SK-N-SH (cell line): ENCODE data around the gene POP7. TPM values are rescaled to one million over a fixed set of nuclear protein-coding genes. Genes with fewer than 3 reads are reported as not detected.

ENCODE experiments used
- CTCF ChIA-PET: fragments of 300-600, 350-600 bp; formaldehyde crosslinking; extraction: SDS; loops from one replicate; lab custom pipeline; 2021; lab: Yijun Ruan, JAX
- POLR2A ChIA-PET: fragments of 350-600 bp; sonication (Branson Sonifier 250); formaldehyde crosslinking; extraction: SDS; loops from one replicate; lab custom pipeline; 2020; ENCODE audit warnings: antibody characterized with exemption, inconsistent platforms; lab: Yijun Ruan, JAX
- DNase-seq: peaks from one replicate; pipeline ENCODE4 v3.0.0; 2012
- H2AFZ ChIP-seq: fragments of 200-600 bp; sonication (generic); 2 replicates; pipeline ENCODE4 v1.8.1; 2016; ENCODE audit warnings: antibody characterized with exemption, mild to moderate bottlenecking, low read depth
- H3F3A ChIP-seq: fragments of 200-600 bp; sonication (generic); replicated peaks from 2 replicates; pipeline ENCODE3; 2016; ENCODE audit warnings: antibody characterized with exemption, mild to moderate bottlenecking; ENCODE audit not compliant: insufficient read depth
- H3K27ac ChIP-seq, 2 experiments: fragments of 200-500 bp in 1 of 2; fragments of 200-600 bp in 1 of 2; sonication (Bioruptor generic) in 1 of 2; sonication (generic), shearing (Covaris generic) in 1 of 2; 2 replicates each; pipeline versions ENCODE4 v1.5.1 to v1.6.1; 2014 to 2016; ENCODE audit warnings: low read depth in 2 of 2, inconsistent platforms in 1 of 2, low read length in 1 of 2, mild to moderate bottlenecking in 1 of 2, mixed read lengths in 1 of 2
- H3K27me3 ChIP-seq: fragments of 200-600 bp; sonication (generic), shearing (Covaris generic); 2 replicates; pipeline ENCODE4 v1.6.1; 2016; ENCODE audit warnings: mixed run types; ENCODE audit not compliant: insufficient read depth
- H3K36me3 ChIP-seq, 2 experiments: fragments of 200-500 bp in 1 of 2; fragments of 200-600 bp in 1 of 2; sonication (Bioruptor generic) in 1 of 2; sonication (generic) in 1 of 2; replicated peaks in 1 of 2; 2 replicates each; pipeline versions ENCODE3 to v1.5.1; 2014 to 2016; ENCODE audit warnings: low read length in 1 of 2, mild to moderate bottlenecking in 1 of 2; ENCODE audit not compliant: insufficient read depth in 2 of 2, control insufficient read depth in 1 of 2
- H3K4me1 ChIP-seq, 2 experiments: fragments of 200-500 bp in 1 of 2; fragments of 200-600 bp in 1 of 2; sonication (Bioruptor generic) in 1 of 2; sonication (generic), shearing (Covaris generic) in 1 of 2; 2 replicates each; pipeline versions ENCODE4 v1.5.1 to v1.6.1; 2014 to 2016; ENCODE audit warnings: low read depth in 1 of 2, low read length in 1 of 2, mixed run types in 1 of 2; ENCODE audit not compliant: insufficient read depth in 2 of 2, control insufficient read depth in 1 of 2
- H3K4me2 ChIP-seq: fragments of 200-600 bp; sonication (generic), shearing (Covaris generic); 2 replicates; pipeline ENCODE4 v1.6.1; 2017; ENCODE audit warnings: mixed run types
- H3K4me3 ChIP-seq, 2 experiments: fragments of 200-500 bp in 1 of 2; fragments of 200-600 bp in 1 of 2; sonication (Bioruptor generic) in 1 of 2; sonication (generic), shearing (Covaris generic) in 1 of 2; 2 replicates each; pipeline versions ENCODE4 v1.5.1 to v1.8.1; 2014 to 2016; ENCODE audit warnings: low read depth in 2 of 2, inconsistent platforms in 1 of 2, low read length in 1 of 2, mild to moderate bottlenecking in 1 of 2, mixed read lengths in 1 of 2, moderate library complexity in 1 of 2
- H3K79me2 ChIP-seq: fragments of 200-600 bp; sonication (generic); 2 replicates; pipeline ENCODE4 v1.8.1; 2017; ENCODE audit warnings: mild to moderate bottlenecking; ENCODE audit not compliant: insufficient read depth
- H3K9ac ChIP-seq: fragments of 200-600 bp; sonication (generic); 2 replicates; pipeline ENCODE4 v1.6.1; 2017; ENCODE audit warnings: mixed run types
- H3K9me2 ChIP-seq: fragments of 200-600 bp; sonication (generic); 2 replicates; pipeline ENCODE4 v1.6.1; 2017; ENCODE audit warnings: mixed run types
- H3K9me3 ChIP-seq: fragments of 200-600 bp; sonication (generic); 2 replicates; pipeline ENCODE4 v1.6.1; 2017; ENCODE audit warnings: mixed run types, mild to moderate bottlenecking, moderate library complexity
- H4K20me1 ChIP-seq: fragments of 200-600 bp; sonication (generic); 2 replicates; pipeline ENCODE4 v1.6.1; 2017; ENCODE audit warnings: mild to moderate bottlenecking, mixed run types; ENCODE audit not compliant: insufficient read depth
- CHD2 ChIP-seq: fragments of 150-350 bp; IDR thresholded peaks from 2 replicates; pipeline ENCODE4 v1.6.1; 2018; ENCODE audit warnings: low read length; ENCODE audit not compliant: partially characterized antibody
- FOXJ3 ChIP-seq: sonication (generic); formaldehyde crosslinking; IDR thresholded peaks from 2 replicates; pipeline ENCODE4 v1.5.1; 2020; ENCODE audit warnings: mild to moderate bottlenecking, missing genetic modification reagents
- GATA2 ChIP-seq: sonication (generic); formaldehyde crosslinking; IDR thresholded peaks from 2 replicates; pipeline ENCODE4 v1.5.0; 2020; ENCODE audit warnings: mild to moderate bottlenecking, missing genetic modification reagents
- NFIC ChIP-seq: IDR thresholded peaks from 2 replicates; pipeline ENCODE4 v1.4.0; 2012; ENCODE audit warnings: borderline replicate concordance
- NRF1 ChIP-seq: IDR thresholded peaks from 2 replicates; pipeline ENCODE4 v1.6.1; 2012; ENCODE audit warnings: low read depth, mild to moderate bottlenecking, low read length
- RAD21 ChIP-seq: IDR thresholded peaks from 2 replicates; pipeline ENCODE4 v1.6.1; 2012; ENCODE audit warnings: mild to moderate bottlenecking, low read length
- RCOR1 ChIP-seq: fragments of 150-350 bp; IDR thresholded peaks from 2 replicates; pipeline ENCODE4 v1.6.1; 2017; ENCODE audit warnings: antibody characterized with exemption, low read length
- RFX5 ChIP-seq: IDR thresholded peaks from 2 replicates; pipeline ENCODE4 v1.6.1; 2012; ENCODE audit warnings: mild to moderate bottlenecking, improper control_type of control experiment, low read length
- RXRA ChIP-seq: IDR thresholded peaks from 2 replicates; pipeline ENCODE4 v1.4.0; 2012; ENCODE audit warnings: low read depth, mild to moderate bottlenecking, borderline replicate concordance
- TAF1 ChIP-seq: IDR thresholded peaks from 2 replicates; pipeline ENCODE4 v1.6.1; 2012; ENCODE audit warnings: low read depth, mild to moderate bottlenecking, low read length, moderate library complexity, borderline replicate concordance
- TEAD4 ChIP-seq: IDR thresholded peaks from 2 replicates; pipeline ENCODE4 v1.4.0; 2012; ENCODE audit warnings: mild to moderate bottlenecking, borderline replicate concordance; ENCODE audit not compliant: insufficient read depth
- WGBS: methylation state at CpG from one replicate; pipeline ENCODE4 v1.1.6; 2017; ENCODE audit warnings: low lambda C conversion rate; 5-methylcytosine and 5-hydroxymethylcytosine counted together
- polyA plus RNA-seq, 3 experiments: library from polyadenylated mRNA; depleted of rRNA; stranded (reverse); fragments of >200 nt; gene quantifications; 2 replicates each; pipeline ENCODE4 v1.2.3, GENCODE V29; 2012
- TF ChIP-seq, protein P1 (sequence below): IDR thresholded peaks from 2 replicates; pipeline ENCODE4; 2012

POP7 gene
- polyA plus RNA-seq, 1 of the 3 experiments (the other 2 are of a cell fraction): 81.8 TPM

DNA sequence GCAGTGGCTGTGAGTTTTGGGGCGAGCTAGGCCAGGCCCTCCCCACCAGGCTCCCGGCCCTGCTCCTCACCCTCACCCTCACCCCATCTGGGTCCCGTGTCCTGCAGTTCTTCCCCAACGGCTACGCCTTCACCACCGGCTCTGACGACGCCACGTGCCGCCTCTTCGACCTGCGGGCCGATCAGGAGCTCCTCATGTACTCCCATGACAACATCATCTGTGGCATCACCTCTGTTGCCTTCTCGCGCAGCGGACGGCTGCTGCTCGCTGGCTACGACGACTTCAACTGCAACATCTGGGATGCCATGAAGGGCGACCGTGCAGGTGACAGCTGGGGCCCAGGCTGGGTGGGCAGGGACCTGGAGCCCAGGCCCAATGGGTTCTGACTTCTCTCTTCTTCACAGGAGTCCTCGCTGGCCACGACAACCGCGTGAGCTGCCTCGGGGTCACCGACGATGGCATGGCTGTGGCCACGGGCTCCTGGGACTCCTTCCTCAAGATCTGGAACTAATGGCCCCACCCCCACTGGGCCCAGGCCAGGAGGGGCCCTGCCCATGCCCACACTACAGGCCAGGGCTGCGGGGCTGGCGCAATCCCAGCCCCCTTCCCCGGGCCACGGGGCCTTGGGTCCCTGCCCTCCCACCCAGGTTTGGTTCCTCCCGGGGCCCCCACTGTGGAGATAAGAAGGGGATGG, 27.5 kb upstream of the POP7 start:
- H3K27ac ChIP-seq: peak overlapping the region; percentile 4 to 73; a peak in 3 of 4 replicates
- H3K79me2 ChIP-seq: peaks cover 49% of the 10 kb centered on the region
- H4K20me1 ChIP-seq: peaks cover 58% of the 10 kb centered on the region
- POLR2A ChIA-PET: interaction anchor here (0.5 to 6.3 kb wide), 8 partner anchors 12 to 222 kb away, joined by 3 to 23 read pairs (median 4); partner anchors contain the start of genes FBXO24, GIGYF1, MOSPD3 and POP7
- H3K9ac ChIP-seq: no peak overlapping the region
- 95% methylated on average over 25 of the region's 35 CpGs for WGBS
- CTCF ChIA-PET: interaction anchor here (0.8 to 10.5 kb wide), 10 partner anchors 14 to 196 kb away, joined by 3 to 227 read pairs (median 4); partner anchors contain the start of genes GIGYF1, MOSPD3 and SLC12A9
- H3K9me2 ChIP-seq: no peaks in the 10 kb centered on the region
- TF ChIP-seq TEAD4 (no peak), TAF1 (no peak), NRF1 (no peak), FOXJ3 (CRISPR knock-in tag) (no peak), RXRA (no peak), RAD21 (no peak), RFX5 (no peak)
- TF ChIP-seq, all 33 proteins: peak for 0
- Histone ChIP-seq H3K4me3 (no peak overlapping the region; a peak in 1 of 4 replicates), H3K4me2 (no peak overlapping the region), H3F3A (peaks cover 59% of the 10 kb centered on the region), H3K9me3 (no peaks in the 10 kb centered on the region), H3K27me3 (no peaks in the 10 kb centered on the region), H3K4me1 (peaks cover 0 to 35% of the 10 kb centered on the region in 2 experiments; a peak in 1 of 4 replicates), H2AFZ (no peak overlapping the region), H3K36me3 (peaks cover 33 to 68% of the 10 kb centered on the region in 2 experiments)
- peak; percentile 66 for DNase-seq

DNA sequence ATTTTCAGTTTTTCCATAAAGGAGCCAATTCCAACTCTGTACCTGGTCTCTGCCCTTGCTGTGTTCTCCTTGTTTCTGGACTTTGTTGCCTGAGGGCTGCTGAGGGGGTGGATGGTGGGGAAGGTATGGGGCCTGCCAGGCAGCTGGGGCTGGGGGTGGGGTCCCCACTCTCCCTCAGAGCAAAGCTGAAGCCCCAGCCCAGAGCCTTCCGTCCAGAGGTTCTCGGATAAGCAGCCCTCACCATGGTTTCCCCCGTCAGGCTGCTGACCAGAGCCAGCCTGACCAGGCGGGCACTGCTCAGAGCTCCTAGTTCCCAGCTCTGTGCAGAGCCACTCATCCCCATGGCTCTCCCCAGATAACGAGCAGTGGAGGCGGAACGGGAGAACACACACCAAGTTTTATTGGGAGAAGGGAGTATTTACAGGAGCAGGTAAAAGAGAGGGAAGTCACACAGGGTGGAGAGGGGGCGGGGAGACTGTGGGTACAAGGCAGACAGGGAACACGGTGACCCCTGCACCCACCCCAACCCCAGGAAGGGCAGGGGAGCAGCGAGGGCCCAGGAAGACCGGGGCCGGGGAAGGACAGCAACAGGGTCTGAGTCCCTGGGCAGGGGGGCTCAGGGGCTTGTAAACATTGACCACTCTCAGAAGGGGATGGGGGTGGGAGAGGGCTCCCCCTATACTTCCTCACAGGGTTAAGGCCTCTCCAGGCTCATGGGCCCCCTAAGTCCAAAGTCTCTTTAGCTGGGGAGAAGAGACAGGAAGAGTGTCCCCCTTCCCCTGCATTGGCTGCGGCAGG, 26.6 kb upstream of the POP7 start:
- TF ChIP-seq NFIC: no peak
- TF ChIP-seq, protein P1, sequence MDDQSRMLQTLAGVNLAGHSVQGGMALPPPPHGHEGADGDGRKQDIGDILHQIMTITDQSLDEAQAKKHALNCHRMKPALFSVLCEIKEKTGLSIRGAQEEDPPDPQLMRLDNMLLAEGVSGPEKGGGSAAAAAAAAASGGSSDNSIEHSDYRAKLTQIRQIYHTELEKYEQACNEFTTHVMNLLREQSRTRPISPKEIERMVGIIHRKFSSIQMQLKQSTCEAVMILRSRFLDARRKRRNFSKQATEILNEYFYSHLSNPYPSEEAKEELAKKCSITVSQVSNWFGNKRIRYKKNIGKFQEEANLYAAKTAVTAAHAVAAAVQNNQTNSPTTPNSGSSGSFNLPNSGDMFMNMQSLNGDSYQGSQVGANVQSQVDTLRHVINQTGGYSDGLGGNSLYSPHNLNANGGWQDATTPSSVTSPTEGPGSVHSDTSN: no peak
- TF ChIP-seq CHD2: peak; percentile 31
- no peak for TF ChIP-seq RFX5
- no peak for TF ChIP-seq RCOR1
- no peak for TF ChIP-seq TAF1
- no peak for TF ChIP-seq FOXJ3 (CRISPR knock-in tag)
- no peak for TF ChIP-seq GATA2 (CRISPR knock-in tag)
- H3K27ac ChIP-seq: peak overlapping the region in 1 of 2 experiments; percentile 73; a peak in 2 of 4 replicates
- POLR2A ChIA-PET: interaction anchor here (1.1 to 6.3 kb wide), 7 partner anchors 11 to 93 kb away, joined by 3 to 23 read pairs (median 5); partner anchors contain the start of genes FBXO24, GIGYF1, MOSPD3 and POP7
- no peak overlapping the region for H2AFZ ChIP-seq
- H3K4me2 ChIP-seq: no peak overlapping the region
- no peaks in the 10 kb centered on the region for H3K27me3 ChIP-seq
- H3K9ac ChIP-seq: no peak overlapping the region
- H3K4me3 ChIP-seq: no peak overlapping the region
- CTCF ChIA-PET: interaction anchor here (0.8 to 10.5 kb wide), 9 partner anchors 13 to 173 kb away, joined by 3 to 227 read pairs (median 3); partner anchors contain the start of genes FBXO24, GIGYF1, LRCH4 and MOSPD3
- H3K4me1 ChIP-seq: peaks cover 0 to 35% of the 10 kb centered on the region in 2 experiments; a peak in 1 of 4 replicates
- 90% methylated on average over 13 of the region's 13 CpGs for WGBS
- peaks cover 61% of the 10 kb centered on the region for H3F3A ChIP-seq
- peak; percentile 71 for DNase-seq
- no peaks in the 10 kb centered on the region for H3K9me3 ChIP-seq
- H4K20me1 ChIP-seq: peaks cover 60% of the 10 kb centered on the region
- H3K9me2 ChIP-seq: no peaks in the 10 kb centered on the region
- H3K79me2 ChIP-seq: peaks cover 42% of the 10 kb centered on the region
- peaks cover 37 to 77% of the 10 kb centered on the region in 2 experiments for H3K36me3 ChIP-seq
